ENCODE data around the gene ZFP36L2.

DNA sequence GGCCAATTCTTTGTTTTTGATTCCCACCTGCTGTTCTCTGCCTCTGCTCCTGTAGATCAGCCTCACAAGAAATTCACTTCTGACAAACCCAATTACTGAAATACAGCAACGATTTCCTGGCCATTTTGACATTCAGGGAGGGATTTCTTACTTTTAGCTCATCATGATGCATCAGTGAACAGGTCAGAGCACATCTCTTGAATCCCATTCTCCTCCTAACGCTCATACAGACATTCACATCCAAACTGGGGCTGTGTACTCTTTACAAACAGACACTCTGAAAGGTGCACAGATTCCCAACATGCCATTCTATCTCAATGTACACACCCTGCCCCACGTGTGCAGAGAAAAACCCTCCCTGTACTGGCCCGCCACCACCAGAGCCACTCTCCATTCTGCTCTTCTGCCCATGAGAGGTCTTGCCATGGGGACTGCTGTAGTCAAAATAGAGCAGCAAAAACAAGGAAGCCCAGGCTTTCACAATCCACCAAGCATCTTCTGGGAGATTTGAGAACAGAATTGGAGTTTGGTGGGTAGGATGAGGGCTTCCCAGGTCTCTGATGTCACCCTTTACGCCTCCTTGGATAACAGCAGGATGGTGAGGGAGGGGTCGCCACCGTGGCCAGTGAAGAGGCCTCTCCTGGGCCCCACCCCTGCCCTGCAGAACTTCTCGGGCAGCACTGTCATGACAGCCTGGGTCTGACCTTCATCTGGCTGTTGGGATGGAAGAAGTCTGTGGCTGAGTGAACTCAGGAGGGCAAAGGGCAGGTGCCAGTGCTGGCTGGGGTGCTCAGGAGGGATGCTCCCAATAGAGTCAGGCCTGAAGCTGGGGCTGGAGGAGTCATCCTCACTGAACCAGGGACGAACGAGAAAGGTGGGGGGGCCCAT is 41.9 kb upstream of the ZFP36L2 start:
- TF ChIP-seq SMC3 (IDR thresholded peaks at IDR 0.05): no peak
- no peak for TF ChIP-seq CTCF (IDR thresholded peaks at IDR 0.05)
- no peak for TF ChIP-seq CHD2 (IDR thresholded peaks at IDR 0.05; ENCODE audit: low read length, partially characterized antibody)

Data from A549 (cell line).